ENCODE results near the gene PPP6R3.
"Not testable (repeated sequence)": the region's sequence is repeated elsewhere in the genome, so short reads cannot be mapped to it uniquely, and the experiment has no call there.

The PPP6R3 gene

DNA sequence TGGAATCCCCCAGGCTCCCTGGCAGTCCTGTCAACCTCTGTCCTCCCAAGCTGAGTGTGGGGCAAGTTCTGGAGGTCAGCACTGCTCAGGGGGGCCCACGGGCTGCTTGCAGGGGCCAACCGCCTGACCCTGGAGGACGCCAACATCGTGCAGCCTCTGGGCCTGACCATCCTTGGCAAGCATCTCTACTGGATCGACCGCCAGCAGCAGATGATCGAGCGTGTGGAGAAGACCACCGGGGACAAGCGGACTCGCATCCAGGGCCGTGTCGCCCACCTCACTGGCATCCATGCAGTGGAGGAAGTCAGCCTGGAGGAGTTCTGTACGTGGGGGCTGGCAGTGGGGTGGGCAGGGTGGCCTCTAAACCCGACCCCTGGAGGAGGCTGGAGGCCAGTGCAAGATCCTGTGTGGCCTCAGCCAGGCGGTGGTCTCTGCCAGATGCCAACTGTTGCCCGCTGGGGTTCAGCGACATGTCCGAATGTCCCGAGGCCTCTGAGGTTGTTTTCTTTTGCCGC is 34.6 kb upstream of the PPP6R3 start:
- TF ChIP-seq, protein P1, sequence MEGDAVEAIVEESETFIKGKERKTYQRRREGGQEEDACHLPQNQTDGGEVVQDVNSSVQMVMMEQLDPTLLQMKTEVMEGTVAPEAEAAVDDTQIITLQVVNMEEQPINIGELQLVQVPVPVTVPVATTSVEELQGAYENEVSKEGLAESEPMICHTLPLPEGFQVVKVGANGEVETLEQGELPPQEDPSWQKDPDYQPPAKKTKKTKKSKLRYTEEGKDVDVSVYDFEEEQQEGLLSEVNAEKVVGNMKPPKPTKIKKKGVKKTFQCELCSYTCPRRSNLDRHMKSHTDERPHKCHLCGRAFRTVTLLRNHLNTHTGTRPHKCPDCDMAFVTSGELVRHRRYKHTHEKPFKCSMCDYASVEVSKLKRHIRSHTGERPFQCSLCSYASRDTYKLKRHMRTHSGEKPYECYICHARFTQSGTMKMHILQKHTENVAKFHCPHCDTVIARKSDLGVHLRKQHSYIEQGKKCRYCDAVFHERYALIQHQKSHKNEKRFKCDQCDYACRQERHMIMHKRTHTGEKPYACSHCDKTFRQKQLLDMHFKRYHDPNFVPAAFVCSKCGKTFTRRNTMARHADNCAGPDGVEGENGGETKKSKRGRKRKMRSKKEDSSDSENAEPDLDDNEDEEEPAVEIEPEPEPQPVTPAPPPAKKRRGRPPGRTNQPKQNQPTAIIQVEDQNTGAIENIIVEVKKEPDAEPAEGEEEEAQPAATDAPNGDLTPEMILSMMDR (conservative IDR thresholded peaks at IDR 0.05; ENCODE audit: low read length) = no peak
- DNase-seq (ENCODE audit: low read depth) = no peak

DNA sequence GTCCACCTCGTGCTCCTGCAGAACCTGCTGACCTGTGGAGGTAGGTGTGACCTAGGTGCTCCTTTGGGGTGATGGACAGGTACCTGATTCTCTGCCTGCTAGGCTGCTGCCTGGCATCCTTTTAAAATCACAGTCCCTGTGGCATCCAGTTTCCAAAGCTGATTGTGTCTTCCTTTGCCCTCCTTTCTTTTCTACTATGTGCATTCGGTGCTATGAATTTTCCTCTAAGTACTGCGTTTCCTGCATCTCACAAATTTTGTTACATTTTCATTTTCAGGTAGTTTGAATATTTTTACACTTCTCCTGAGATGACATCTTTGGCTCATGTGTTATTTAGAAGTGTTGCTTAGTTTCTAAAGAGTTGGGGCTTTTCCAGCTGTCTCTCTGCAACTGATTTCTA is 30.9 kb upstream of the PPP6R3 start:
- no peak overlapping the region for H3K4me3 ChIP-seq (ENCODE audit: low read length)
- TF ChIP-seq, protein P1 (conservative IDR thresholded peaks at IDR 0.05; ENCODE audit: low read length) = no peak

More for the DNA sequence above, 34.6 kb upstream of the PPP6R3 start:
- H3K4me3 ChIP-seq (ENCODE audit: low read length) = no peak overlapping the region

DNA sequence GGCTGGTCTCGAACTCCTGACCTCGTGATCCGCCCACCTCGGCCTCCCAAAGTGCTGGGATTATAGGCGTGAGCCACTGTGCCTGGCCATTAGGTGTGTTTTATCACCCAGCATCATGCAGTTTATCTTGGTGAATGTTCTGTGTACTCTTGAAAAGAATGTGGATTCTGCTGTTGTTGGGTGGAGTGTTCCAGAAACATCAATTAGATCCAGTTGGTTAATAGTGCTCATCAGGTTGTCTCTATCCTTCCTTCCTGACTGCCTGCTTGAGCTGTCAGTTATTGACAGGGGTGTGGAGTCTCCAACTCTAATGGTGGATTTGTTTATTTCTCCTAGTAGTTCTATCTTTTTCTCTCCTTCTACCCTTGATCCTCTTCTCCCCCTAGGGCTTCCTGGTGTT is 30.2 kb upstream of the PPP6R3 start:
- DNase-seq (ENCODE audit: low read depth) = no peak
- no peak overlapping the region for H3K4me3 ChIP-seq (ENCODE audit: low read length)
- TF ChIP-seq, protein P1 (conservative IDR thresholded peaks at IDR 0.05; ENCODE audit: low read length) = no peak

More for the DNA sequence above, 30.9 kb upstream of the PPP6R3 start:
- DNase-seq (ENCODE audit: low read depth) = no peak

DNA sequence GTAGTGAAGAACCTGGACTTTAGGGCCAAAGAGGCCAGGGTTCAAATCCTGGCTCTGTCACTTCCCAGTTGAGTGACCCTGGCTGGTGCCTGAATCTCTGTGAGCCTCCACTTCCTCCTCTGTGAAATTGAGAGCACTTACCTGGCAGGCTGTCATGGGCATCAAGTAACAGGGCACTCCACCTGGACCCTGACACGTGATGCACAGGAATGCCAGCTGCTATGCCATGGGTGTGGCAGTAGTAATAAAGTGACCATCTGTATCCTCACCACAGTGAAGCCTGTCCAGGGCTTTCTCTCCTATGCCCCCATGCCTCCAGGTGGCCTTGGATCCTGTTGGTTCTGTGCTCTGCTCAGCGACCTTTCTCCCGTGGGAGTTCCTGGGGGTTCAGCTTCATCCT is 29.8 kb upstream of the PPP6R3 start:
- no peak overlapping the region for H3K4me3 ChIP-seq (ENCODE audit: low read length)
- TF ChIP-seq, protein P1 (conservative IDR thresholded peaks at IDR 0.05; ENCODE audit: low read length) = no peak
- no peak for DNase-seq (ENCODE audit: low read depth)

DNA sequence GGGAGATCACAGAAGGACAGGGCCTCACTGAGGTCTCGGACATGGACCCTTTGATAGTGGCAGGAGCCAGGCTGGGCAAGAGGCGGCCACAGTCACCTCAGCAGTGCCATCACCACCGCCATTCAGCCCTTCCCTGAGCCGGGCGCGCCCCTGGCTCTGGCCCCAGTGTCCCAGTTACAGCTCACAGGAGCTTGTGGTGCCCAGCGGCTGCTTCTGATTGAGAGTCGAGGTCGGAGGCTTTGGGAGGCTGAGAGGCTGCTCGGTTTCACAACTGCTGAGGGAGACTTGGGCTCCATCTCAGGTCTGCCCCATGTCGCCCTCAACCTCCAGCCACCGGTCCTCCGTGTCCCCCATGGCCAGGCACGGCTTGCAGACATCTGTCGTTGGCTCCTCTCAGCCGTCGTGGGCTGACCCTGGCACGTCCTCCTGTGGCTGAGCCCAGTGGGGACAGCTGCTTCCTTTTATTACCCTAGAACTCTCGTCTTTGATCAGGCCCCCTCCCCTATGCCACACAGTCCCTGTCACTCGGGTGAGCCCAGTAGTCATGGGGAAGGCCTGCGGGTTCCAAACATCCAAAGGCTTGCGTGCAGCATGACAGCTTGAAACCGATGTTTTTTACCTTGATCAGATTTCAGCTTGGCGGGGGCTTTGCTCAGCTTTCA is 28.4 kb upstream of the PPP6R3 start:
- DNase-seq (ENCODE audit: low read depth) = no peak
- TF ChIP-seq, protein P1 (conservative IDR thresholded peaks at IDR 0.05; ENCODE audit: low read length) = no peak
- H3K4me3 ChIP-seq (ENCODE audit: low read length) = no peak overlapping the region

DNA sequence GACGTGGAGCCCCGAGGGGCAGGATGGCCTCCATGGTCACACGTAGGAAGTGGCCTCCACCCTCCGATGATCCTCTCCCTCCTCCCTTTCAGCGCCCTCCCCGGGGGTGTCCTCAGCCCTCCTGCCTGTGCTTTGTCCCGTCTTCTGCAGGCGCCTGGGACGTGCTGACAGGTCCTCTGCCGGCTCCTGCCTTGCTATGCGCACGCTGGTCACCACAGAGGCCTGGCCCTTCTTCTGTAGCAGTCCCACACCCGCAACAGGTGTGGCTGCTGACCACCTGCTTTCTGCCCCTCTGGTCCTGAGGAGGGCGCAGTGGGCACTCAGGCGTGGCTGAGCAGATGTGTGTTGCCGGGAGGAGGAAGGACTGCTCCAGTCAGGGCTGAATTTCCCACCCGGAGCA is 27.7 kb upstream of the PPP6R3 start:
- no peak overlapping the region for H3K4me3 ChIP-seq (ENCODE audit: low read length)
- no peak for DNase-seq (ENCODE audit: low read depth)
- TF ChIP-seq, protein P1 (conservative IDR thresholded peaks at IDR 0.05; ENCODE audit: low read length) = no peak

DNA sequence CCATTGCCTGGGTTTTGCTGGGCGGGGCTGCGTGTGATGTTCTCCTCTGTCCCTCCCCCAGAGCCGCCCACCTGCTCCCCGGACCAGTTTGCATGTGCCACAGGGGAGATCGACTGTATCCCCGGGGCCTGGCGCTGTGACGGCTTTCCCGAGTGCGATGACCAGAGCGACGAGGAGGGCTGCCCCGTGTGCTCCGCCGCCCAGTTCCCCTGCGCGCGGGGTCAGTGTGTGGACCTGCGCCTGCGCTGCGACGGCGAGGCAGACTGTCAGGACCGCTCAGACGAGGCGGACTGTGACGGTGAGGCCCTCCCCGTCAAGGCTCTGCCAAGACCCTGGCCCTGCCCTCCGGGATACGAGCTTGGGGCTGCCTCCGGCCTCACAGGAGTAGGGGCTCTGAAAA is 27.0 kb upstream of the PPP6R3 start:
- no peak overlapping the region for H3K4me3 ChIP-seq (ENCODE audit: low read length)
- TF ChIP-seq, protein P1 (conservative IDR thresholded peaks at IDR 0.05; ENCODE audit: low read length) = no peak
- no peak for DNase-seq (ENCODE audit: low read depth)

DNA sequence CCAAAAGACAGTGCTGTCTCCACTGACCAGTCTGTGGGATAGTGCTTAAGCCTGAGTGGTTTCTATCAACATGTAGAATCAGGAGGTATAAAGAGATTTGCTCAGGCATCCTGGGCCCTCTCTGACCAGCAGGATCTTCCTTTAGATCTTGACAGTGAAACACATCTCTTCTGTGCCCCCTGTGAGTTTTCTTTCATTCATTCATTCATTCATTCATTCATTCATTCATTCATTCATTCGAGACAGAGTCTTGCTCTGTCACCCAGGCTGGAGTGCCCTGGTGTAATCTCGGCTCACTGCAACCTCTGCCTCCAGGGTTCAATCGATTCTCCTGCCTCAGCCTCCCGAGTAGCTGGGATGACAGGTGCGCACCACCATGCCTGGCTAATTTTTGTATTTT is 26.4 kb upstream of the PPP6R3 start:
- not testable (repeated sequence) for H3K4me3 ChIP-seq (ENCODE audit: low read length); DNase-seq (ENCODE audit: low read depth)

Data from AG10803 (cell line).